Astrocyte of the spinal cord (primary cell): ENCODE data around the gene LLCFC1.

Experiments used
- DNase-seq: peaks from one replicate; pipeline ENCODE4 v3.0.0; 2011; ENCODE audit warnings: low read depth, low spot score
- H3K4me3 ChIP-seq: 2 replicates; pipeline ENCODE4 v1.5.1; 2011; ENCODE audit warnings: low read depth, mild to moderate bottlenecking, low read length, moderate library complexity
- in situ Hi-C: cut with HindIII; loops from 2 replicates; pipeline ENCODE4 v1.10.0; 2017; ENCODE audit warnings: low sequenced_read_pairs
- TF ChIP-seq, protein P1 (sequence below): IDR thresholded peaks from 2 replicates; pipeline ENCODE4 v1.5.1; 2012; ENCODE audit warnings: low read depth, mild to moderate bottlenecking, low read length, inconsistent platforms

LLCFC1 gene

DNA sequence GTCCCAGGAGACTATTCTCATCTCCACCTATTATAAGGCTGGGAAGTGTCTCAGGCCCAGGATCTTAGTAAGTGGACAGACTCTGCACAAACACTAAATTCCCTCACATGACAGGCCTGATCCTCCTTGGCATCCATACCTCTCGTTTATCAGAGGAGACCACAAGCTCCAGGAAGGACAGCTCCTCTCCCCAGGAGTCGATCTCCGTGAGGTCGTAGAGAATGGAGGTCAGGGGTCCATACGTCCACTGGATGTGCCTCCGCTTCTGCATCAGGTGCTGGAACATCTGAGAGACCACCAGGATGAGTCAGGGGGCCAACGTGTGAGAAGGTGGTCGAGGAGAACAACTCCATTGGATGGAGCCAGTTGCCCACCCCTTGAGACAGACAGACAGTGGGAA is 11.3 kb upstream of the LLCFC1 start:
- in situ Hi-C loops = no loop called here
- DNase-seq = no peak
- TF ChIP-seq, protein P1, sequence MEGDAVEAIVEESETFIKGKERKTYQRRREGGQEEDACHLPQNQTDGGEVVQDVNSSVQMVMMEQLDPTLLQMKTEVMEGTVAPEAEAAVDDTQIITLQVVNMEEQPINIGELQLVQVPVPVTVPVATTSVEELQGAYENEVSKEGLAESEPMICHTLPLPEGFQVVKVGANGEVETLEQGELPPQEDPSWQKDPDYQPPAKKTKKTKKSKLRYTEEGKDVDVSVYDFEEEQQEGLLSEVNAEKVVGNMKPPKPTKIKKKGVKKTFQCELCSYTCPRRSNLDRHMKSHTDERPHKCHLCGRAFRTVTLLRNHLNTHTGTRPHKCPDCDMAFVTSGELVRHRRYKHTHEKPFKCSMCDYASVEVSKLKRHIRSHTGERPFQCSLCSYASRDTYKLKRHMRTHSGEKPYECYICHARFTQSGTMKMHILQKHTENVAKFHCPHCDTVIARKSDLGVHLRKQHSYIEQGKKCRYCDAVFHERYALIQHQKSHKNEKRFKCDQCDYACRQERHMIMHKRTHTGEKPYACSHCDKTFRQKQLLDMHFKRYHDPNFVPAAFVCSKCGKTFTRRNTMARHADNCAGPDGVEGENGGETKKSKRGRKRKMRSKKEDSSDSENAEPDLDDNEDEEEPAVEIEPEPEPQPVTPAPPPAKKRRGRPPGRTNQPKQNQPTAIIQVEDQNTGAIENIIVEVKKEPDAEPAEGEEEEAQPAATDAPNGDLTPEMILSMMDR = no peak
- no peak overlapping the region for H3K4me3 ChIP-seq

DNA sequence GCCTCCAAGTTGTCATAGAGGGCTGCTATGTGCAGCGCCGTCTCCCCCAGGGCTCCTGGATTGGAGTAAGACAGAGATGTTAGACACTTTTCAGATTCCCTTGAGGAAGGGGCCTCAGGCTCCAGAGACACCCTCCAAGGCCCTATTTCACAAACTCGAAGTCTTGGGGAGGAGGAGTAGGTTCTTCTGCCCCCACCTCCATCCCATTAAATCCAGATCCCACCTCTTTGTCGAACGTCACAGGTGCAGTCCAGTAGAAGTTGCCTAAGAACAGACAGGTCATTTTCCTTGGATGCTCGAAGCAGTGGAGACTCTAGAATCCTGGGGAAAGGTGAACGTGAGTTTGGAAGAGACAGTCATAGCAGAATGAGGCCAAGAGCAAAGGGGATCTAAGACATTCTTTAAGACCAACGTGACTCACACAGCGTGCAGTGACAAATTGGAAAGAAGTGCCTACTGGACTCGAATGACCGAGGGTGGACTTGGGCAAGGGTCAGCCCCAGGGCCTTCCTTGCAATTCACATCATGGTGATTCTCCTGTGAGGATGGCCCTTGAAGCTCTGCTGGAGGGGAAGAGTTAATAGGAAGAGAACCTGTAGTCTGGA is 9.1 kb upstream of the LLCFC1 start:
- TF ChIP-seq, protein P1 = no peak
- DNase-seq = no peak
- in situ Hi-C loops = no loop called here
- no peak overlapping the region for H3K4me3 ChIP-seq

DNA sequence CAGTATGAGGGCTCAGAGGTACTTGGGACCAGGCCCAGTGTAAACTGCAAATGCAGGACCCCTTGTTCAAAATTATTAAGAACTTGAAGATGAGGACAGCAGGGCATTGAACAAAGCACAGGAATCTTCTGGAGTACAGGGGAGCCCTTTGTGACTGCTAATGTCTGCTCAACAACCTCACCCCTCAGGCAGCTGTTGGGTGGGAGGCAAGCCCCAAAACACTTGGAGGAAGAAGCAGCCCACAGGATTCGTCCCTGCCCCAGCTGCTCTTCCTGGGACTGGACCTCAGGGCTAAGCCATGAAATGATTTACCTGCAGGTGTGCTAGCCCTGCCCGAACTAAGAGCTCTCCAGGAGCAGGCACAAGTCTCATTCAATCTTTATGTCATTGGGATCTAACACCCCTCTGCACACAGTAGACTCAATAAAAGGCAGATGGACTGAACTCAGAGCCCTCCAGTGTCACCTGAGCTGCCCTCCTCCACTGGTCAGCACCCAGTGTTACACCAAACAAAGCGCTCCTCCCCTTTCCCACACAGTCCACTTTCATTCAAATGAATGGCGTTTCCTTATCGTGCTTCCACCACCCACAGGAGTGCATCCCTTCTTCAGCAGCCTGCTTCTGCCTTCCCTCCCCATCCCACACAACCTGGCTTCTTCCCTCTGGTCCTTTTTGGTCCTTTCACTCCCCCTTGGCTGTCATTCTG is 6.7 kb upstream of the LLCFC1 start:
- in situ Hi-C loops = no loop called here
- H3K4me3 ChIP-seq = no peak overlapping the region
- DNase-seq = no peak
- TF ChIP-seq, protein P1 = no peak

DNA sequence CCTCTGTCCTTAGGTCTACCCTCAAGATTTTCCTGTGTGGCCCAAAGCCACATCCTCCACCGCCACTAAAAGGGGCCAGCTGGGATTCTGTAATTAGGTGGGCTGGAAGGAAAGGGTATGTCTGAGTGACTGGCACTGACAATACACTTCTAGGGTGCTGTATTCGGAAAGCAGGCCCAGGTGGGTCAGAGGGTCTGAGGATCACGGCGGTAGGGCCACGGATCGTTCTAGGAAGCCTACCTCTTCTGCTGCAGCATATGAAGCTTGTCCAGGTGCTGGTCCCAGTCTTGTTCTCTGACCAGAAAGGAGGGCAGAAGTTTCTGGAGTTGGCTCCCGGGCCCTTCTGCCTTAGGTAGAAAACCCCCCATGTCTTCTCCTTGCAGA is 6.2 kb upstream of the LLCFC1 start:
- H3K4me3 ChIP-seq = no peak overlapping the region
- DNase-seq = no peak
- TF ChIP-seq, protein P1 = no peak
- in situ Hi-C loops = no loop called here

DNA sequence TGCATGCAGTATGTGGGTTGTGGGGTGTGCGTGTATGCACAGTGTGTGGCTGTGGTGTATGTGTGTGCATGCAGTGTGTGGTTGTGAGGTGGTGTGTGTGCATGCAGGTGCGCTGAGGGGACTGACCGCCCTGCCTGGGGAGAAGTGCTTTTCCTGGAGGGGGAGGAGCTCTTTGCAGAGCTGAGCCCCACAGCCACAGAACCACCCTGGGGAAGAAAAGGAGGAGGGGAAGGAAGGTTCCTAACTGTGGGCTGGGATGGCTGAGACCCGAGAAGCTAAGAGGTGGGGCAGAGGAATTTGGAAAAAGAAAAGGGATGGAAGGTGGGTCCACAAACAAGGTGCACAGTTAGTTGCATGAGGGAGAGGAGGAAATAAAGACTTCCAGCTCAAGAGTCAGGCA is 5.7 kb upstream of the LLCFC1 start, which contains the start of gene TRPV5:
TSS of gene TRPV5 (minus strand) at position 123 of the 400 bp plus-strand sequence. CDS start 287 bp downstream, outside the sequence.
- in situ Hi-C loops = no loop called here
- H3K4me3 ChIP-seq = no peak within 1 kb of the TSS
- TF ChIP-seq, protein P1 = no peak
- DNase-seq = no peak

DNA sequence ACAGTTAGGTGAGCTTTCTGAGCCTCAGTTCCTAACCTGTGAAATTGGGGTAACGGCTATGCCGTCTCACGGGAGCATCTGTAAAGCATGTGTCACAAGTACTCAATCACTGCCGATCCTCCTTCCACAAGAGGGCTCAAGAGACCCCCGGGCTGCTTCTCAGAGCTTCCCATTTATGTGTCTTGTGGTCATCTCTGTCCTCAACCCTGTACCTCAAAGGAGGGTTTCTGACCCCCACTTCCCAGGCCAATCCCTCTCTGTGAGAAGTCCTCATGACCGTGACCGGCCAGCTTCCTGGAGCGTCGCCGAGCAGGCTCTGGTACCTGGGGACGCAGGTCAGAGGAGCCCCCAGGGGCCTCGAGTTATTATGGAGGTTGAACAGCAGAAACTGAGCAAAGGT is 5.2 kb upstream of the LLCFC1 start:
- no peak overlapping the region for H3K4me3 ChIP-seq
- in situ Hi-C loops = no loop called here
- TF ChIP-seq, protein P1 = no peak
- DNase-seq = no peak
